GM12865 (cell line): ENCODE data around the gene MNAT1.

Experiments
- DNase-seq: peaks from one replicate; pipeline ENCODE4 v3.0.0; 2010; ENCODE audit warnings: low read depth
- H3K4me3 ChIP-seq: 2 replicates; pipeline ENCODE4 v1.5.1; 2011; ENCODE audit warnings: mild to moderate bottlenecking, low read depth, low read length, control low read depth
- TF ChIP-seq, protein P1 (sequence below): IDR thresholded peaks from 2 replicates; pipeline ENCODE4 v1.5.1; 2011; ENCODE audit warnings: low read length, control low read depth, low read depth, inconsistent platforms; ENCODE audit not compliant: insufficient read depth; ENCODE audit errors: missing control alignments

MNAT1 gene

GRCh38 chr14:60970146-60970545, 235.6 kb downstream of the MNAT1 start:
- DNase-seq, result no peak
- TF ChIP-seq, protein P1, sequence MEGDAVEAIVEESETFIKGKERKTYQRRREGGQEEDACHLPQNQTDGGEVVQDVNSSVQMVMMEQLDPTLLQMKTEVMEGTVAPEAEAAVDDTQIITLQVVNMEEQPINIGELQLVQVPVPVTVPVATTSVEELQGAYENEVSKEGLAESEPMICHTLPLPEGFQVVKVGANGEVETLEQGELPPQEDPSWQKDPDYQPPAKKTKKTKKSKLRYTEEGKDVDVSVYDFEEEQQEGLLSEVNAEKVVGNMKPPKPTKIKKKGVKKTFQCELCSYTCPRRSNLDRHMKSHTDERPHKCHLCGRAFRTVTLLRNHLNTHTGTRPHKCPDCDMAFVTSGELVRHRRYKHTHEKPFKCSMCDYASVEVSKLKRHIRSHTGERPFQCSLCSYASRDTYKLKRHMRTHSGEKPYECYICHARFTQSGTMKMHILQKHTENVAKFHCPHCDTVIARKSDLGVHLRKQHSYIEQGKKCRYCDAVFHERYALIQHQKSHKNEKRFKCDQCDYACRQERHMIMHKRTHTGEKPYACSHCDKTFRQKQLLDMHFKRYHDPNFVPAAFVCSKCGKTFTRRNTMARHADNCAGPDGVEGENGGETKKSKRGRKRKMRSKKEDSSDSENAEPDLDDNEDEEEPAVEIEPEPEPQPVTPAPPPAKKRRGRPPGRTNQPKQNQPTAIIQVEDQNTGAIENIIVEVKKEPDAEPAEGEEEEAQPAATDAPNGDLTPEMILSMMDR, result no peak
- no peak overlapping the region for H3K4me3 ChIP-seq

- H3K4me3 ChIP-seq, result no peak overlapping the region
- TF ChIP-seq, protein P1, result no peak
- DNase-seq, result no peak
These were observed 236.7 kb downstream of the MNAT1 start for GRCh38 chr14:60971271-60971670.

DNA sequence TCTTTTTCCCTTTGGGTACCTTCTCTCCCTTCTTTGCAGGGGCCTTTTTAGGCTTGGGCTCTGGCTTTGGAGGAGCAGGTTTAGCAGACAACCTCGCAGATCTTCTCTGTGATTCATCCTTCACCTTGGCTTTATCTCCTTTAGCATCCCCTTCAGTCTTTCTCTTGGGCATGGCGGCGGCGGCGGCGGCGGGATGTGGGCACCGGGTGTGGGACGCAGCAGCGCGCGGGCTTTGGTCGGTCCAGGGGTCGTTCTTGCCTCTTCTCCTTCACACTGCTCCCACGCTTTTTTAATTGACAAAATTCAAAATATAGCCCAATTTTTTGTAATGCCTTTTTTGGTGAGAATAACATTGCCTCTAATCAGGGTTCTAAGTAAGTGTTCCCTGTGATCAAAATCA, 237.7 kb downstream of the MNAT1 start:
- H3K4me3 ChIP-seq, result no peak overlapping the region
- DNase-seq, result no peak
- TF ChIP-seq, protein P1, result no peak

GRCh38 chr14:60973070-60973469, 238.5 kb downstream of the MNAT1 start:
- no peak overlapping the region for H3K4me3 ChIP-seq
- TF ChIP-seq, protein P1, result no peak
- no peak for DNase-seq

DNA sequence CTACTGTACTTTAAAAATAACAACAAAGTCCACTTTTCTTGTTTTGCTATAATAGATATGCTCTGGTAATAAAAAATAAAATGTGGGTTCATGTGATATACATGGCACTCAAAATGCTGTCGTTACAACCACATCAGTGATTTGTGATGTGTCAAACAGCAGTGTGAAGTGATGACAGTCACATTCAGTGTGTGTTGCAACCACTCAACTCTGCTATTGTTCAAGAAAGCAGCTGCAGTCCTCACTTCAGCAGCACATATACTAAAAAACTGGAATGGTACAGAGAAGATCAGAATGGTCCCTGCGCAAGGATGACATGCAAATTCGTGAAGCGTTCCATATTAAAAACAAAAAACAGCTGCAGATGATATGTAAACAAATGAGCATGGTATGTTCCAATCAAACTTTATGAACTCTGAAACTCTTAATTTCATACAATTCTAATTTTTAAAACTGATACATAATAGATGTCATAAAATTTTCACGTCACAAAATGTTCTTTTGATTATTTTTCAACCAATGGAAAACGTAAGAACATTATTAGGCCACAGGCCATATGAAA, 239.6 kb downstream of the MNAT1 start:
- no peak for DNase-seq
- TF ChIP-seq, protein P1, result no peak
- H3K4me3 ChIP-seq, result no peak overlapping the region

DNA sequence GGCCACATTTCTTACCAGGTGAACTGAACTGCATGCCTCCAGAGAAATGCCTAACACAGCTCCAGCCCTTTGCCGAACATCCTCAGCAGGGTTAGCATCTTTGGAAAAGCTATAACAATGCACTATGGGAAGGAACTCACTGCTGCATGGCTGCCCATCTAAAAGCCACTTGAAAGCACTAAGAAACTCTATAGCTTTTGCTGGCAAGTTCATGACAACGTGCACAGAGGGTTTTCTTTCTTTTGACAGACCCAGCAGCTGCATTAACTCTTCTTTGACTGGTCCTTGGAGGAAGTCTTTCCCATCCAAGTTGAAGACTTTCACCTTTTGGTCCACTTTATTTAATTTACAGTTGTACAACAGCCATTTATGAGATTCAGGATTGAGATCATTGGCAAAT, 241.0 kb downstream of the MNAT1 start:
- H3K4me3 ChIP-seq, result no peak overlapping the region

More for the DNA sequence above, 241.0 kb downstream of the MNAT1 start:
- TF ChIP-seq, protein P1, result no peak
- DNase-seq, result no peak
